Measurements from ENCODE around the gene SNX30.

The SNX30 gene

DNA sequence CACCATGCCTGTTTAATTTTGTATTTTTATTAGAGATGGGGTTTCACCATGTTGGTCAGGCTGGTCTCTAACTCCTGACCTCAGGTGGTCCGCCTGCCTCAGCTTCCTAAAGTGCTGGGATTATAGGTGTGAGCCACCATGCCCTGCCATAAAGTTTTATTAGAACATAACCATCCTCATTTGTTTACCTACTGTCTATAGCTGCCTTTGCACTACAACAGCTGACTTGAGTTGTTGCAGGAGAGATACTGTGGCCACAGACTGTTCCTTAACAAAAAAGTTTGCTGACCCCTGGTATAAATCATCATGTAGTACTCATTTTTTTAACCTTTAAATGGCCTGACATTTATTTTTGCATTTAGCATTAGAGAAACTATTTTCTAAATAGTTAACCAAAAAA, 31.7 kb downstream of the SNX30 start:
- no peak for DNase-seq

DNA sequence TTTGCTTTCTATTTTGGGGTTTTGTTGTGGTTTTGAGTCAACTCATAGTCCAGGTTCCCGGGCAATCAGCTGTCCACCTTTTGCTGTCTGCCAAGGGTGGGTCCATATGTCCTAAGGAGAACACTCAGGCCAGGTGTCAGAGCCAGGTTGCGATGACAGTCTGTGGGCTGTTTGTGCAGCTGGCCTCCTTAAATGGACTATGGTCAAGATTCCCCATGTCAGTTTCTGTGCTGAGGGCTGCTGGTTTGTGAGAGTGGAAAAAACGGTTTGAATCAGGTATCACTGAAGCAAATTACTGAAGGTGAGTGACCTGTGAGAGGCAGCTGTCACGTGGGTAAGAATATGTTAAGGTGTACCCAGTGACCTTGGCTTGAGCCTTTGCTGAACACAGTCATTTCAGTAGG, 33.0 kb downstream of the SNX30 start:
- DNase-seq = no peak

DNA sequence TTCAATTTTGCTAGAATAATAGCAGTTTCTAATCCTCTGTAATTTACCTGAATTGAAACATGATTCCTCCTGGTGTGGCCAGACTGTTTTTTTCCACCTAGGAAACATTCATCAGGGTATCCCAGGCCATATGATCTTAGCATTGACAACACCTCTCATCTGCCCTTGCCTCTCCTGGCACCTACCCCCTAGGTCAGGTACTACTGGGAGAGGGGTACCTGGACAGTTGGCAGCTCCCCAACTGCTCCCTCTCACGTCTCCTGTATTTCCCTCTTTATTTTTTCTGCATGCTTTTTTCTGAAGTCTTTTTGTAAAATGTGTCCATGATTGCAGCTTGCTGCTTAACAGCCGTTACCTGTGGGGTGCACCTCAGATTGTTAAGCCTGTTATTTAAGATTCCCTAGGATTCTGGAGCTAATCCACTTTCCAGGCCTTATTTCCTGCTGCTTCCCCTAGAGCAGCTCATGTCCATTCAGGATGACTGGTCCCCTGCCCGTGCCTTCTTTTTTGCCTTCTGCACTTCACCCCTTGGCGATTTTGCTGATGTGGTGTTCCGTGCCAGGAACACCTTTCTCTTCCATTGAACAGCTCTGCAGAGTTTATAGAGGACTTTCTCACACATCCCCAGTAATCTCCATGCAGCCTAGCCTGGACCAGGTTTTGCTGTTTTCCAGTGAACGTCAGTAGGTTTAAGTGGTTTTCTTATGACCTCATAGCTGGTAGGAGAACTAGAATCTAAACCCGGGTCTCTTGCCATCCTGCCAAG, 33.6 kb downstream of the SNX30 start:
- DNase-seq = no peak

DNA sequence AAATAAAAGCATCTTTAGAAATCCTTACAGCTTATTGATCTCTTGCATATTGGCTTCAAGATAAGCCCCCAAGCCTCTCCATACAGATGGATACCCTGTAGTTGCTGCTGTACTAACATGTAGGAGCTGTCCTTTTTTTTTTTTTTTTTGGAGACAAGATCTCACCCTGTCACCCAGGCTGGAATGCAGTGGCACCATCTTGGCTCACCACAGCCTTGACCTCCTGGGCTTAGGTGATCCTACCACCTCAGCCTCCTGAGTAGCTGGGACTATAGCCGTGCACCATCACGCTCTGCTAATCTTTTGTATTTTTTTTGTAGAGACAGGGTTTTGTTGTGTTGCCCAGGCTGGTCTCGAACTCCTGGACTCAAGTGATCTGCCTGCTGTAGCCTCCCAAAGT, 35.4 kb downstream of the SNX30 start:
- DNase-seq = no peak

DNA sequence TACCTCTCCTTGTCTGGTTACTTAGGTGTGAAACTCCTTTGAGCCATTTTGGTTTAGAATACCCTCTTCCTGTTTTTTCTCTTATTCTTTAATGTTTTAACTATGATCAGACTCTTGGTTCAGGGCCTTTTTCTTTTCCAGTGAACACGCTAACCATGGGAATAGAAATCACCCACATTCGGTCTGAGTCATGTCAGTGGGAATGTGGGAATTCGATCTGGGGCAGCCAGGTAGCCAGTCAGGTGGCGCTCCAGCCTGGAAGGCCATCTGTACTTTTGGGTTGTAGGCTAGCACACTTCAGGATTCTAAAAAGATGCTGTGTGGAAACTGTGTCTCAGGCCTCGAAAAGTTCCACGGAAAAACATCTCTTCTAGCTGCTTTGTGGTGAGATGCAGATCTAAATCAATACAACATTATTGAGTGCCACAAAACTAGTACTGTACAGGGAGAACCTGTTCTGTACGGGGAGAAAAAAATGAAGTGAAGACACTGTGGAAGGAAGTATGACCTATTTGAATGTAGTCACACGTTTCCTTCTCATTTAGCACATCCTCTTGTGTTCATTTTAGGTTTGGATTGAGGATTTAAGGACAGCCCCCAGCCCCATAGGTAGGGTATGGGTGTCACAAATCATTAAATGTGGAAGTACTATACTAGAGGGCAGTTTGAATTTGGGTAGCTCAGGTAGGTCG, 36.4 kb downstream of the SNX30 start:
- no peak for DNase-seq

DNA sequence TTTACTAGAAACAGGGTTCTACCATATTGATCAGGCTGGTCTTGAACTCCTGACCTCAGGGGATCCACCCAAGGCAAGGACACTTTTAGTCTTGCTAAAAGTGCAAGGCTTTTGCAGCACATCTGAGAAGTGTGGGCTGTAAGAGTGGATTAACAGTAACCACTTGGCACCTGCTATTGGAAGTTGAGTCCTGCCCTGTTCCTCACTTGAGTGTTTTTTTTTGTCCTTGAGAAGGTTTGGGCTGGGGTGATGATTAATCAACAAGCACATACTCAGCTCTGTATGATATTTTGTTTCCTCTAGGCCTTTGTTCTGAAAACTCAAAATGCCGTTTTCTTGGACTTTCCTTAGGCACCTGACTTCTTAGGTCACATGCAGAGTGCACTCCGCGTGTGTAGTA, 37.4 kb downstream of the SNX30 start:
- no peak for DNase-seq

DNA sequence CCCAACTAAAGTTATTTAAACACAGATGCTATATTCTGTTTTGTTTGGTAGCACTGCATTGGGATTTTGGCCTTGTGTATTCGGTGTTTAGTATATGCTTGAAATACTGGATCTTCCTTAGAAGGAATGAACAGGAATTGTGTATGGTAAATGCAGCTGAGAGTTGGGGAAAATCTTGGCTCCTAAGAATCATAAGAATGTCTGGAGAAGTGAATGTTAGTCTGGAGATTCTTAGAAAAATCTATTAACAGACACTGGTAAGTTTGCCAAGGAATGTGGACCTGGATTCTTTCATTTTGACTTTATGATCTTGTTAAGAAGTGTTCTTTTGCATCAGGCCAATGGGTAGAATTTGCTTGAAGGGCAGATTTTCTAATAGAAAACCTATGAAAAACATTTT, 38.9 kb downstream of the SNX30 start:
- DNase-seq = no peak

DNA sequence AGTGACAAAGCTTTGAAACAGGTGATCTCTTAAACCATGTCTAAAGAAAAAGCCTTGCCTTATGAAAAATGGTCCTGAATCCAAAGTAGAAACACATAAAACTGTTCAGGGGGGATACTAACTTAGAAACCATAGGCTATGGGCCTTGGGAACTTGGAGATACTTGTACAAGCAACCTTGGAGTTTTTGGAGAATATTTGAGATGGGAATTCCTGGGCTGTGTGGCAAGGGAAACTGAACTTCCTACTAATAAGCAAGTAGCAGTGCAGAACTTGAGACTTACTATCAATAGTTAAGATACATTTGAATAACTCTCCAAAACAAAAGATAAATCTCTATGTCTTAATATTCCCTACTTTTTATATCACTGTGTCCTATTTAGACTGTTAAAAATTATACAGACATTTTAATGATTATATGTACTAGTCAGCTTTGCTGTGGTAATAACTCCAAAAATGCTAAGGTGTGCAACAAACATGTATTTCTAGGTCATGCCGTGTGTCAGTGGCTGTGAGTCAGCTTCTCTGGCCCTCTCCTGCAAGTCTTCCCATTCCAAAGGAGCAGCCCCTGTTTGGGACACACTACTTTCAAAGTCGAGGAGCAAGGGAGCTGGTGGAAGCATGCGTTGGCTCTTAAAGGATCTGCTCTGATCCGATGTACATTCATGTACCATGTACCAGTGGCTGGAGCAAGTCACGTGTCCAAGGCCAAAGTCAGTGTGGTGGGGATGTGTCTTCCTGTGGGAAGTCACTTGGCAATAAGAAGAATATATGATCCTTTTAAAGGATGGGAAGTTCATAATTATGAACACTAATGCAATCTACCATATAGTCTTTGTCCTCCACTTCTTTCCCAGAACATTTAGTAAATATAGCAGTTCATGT, 39.6 kb downstream of the SNX30 start:
- DNase-seq = no peak

DNA sequence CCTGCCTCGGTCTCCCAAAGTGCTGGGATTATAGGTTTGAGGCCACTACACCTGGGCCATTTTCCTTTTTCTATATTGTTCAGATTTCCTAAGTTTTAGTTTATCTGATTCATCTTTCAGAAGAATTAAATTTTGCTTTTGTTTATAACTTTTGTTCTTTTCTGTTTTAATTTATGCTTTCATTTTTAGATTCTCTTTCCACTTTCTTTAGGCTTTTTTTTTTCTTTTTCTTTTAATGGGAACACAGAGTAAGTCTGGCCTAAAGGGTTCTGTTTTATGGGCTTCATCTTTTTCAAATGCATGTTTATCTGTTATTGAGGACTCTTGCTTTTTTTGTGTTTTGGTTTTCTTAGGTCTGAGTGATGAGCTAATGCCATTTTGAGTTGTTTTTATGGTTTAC, 42.1 kb downstream of the SNX30 start:
- no peak for DNase-seq

DNA sequence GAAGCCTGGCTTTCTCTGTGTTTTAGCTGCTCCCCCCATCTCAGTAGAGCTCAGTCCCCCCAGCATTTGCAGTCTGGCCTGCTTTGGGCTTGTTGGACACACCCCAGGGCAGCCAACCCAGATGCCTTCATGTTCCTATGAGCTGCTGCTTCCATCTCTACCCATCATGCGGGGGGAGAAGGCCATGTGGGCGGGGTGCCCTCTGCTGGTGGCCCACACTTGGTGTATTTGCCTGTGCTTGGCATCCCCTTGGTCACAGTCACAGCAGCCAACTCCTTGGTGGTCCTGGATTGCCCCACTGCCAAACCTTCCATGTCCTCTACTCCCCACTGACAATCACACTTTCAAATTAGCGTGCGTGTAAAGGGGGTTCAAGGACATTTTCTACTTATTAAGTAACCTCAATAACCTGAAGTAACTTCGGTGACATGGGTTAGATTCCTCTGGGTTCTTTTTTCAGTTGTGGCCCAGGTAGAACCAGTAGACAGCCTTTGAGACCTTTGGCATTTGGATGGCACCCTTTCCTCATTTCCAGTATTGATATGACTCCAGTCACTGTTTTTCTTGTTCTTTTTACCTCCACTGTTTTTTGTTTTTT, 42.8 kb downstream of the SNX30 start:
- peak in 47 of 51 donors; percentile 3 to 79 (median 44) for DNase-seq

DNA sequence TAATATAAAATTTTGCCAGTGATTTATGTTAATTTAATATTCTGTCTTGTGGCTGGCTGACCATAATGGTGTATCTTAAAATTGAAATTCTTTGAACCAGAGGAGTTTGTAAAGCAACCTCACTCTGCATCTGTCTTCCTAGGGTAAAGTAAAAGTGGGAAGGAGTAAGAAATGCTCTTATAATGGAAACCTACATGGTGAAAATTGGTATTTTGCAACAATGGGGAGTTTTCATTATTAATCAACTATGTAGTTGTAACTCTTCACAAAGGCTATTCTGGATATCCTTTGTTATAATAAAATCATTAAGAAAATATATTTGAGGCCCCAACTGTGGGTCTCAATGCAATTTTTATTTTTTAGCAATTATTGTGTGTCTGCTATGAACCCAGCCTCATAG, 44.2 kb downstream of the SNX30 start:
- DNase-seq = no peak

DNA sequence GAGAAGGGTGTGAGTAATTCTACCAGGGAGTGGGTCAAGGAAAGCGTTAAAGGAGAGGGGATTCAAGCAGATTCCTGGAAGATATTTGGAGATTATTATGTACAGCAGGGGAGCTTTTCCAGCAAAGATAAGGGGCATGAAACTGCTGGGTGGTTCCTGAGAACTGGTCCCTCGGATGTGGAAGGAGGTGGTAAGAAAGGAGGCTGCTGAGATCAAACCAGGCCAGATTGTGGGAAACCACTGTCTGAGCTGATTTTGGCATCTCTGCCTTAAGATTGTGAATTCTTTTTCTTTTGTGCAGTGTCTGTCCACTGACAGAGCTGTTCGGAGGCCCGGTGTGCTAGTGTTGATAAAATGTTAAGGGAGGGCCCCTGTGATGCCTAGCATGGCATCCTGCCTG, 45.4 kb downstream of the SNX30 start:
- no peak for DNase-seq

DNA sequence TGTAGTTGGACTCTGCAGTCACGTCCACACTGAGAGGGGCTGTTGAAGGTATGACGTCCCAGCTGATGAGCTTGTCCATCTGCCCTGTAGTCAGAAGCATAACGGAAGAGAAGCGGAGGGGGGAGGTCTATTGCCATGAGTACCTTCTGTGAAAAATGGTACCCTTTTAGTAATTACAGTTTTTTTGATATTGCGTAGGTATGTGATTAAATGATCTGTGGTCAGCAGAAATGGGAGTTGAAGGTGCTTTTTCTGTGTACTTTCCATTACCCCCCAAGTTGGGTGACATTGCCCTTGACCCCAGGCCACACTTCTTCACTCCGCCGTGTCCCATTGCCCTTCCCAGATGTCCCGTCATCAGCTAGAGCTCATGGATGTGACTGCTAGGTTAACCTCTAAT, 45.9 kb downstream of the SNX30 start:
- no peak for DNase-seq

DNA sequence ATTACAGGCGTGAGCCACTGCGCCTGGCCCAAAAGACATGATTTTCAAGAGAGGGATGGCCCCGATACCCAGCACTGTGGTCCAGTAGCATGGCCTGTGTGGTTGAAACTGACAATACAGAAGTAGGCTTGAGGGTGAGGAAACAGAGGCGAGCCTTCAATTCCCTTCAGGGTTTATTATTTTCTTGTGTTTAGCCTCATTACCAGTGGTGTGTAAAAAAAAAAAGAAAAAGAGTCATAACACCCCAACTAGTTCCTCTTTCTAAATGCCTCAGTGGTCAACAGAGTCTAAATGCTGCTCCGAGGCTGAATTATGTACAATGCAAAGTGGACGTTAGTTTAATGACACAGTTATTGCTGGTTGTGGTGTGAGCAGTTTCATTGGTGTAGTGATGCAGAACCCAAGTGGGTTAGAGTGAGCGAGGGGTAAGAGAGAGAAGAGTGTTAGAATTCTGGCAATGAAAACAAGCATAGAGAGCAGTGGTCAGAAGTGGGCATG, 58.8 kb downstream of the SNX30 start:
- DNase-seq = no peak

DNA sequence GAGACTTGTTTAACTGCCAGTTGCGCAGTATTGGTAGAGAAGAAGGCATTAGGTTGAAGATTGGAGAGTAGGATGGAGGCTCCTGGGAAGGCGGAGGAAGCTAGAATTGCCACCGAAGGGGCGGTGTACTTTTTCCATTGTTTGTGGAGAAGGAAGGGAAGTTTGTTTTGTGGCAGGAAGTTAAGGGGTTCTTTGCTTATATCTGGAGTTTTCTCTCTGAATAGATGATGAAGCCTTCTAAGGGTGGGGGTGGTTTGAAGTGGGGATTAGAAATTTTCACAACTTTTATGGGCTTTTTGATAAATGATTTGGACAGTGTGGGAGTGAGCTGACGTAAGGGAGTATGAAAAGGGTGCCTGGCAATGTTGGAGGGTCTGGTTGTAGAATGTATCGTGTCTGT, 59.3 kb downstream of the SNX30 start:
- no peak for DNase-seq

DNA sequence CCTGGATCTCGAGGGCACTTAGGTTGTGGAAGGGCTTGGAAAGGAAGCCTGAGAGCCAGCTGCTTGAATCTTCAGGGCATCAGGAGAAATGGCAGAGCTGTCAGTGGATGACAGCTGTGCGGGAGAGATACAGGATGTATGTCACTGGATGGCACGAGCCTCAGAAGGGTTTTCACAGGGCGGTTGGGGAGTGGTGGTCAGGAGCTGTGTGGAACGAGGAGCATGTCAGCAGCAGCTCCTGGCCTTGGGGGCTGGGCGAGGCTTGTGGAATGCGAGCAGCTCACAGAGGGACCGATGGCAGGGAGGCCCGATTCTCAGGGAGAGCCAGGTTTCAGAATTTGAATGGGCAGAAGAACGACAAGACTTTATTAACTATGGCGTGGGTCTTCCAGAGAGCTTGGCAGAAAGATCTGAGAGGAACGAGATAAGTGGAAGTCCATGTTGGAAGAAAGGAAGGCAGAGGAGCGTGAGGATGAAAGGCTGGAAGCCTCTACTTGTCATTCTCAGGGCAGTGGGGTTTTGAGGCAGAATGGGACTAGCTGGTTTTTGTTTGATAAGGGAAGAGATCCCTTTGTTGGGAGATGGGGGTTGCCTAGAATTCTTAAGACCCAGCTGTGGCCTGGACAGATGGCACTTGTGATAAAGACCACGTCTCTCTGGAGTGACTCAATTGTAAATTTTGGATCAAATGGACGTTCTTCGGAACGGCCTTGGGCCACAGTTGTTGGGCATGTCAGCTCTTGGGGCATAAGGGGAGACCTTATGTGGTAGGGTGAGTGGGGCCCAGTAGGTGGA, 60.3 kb downstream of the SNX30 start:
- no peak for DNase-seq

DNA sequence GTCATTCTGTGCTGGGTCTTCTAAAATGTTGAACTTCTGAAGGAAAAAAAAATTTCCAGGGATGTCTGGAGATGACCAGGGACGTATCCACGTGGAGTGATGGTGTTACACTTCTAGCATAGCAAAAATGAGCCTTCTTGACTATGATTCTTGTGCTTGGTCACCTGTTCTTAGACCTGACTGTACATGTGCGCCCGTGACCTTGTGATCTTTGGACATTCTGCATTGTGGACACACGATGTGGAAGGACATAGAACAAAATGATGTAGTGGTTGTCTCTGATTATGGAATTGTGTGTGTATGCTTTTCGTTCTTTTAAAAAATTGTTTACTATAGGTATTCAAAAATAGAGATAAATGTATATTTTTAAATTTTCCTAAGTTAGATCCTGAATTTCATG, 61.0 kb downstream of the SNX30 start:
- DNase-seq = no peak

DNA sequence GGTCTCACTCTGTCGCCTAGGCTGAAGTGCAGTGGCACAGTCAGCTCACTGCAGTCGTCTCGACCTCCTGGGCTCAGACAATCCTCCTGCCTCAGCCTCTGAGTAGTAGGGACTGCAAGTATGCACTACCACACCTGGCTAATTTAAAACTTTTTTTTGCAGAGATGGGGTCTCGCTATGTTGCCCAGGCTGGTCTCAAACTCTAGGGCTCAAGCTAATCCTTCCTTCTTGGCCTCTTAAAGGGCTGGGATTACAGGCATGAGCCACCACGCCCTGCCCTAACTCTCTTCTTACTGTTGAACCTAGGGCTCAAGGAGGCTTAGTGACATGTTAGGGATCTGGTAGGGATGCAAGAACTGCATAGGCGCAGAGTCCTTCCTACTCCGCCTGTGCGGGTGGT, 65.3 kb downstream of the SNX30 start:
- no peak for DNase-seq

DNA sequence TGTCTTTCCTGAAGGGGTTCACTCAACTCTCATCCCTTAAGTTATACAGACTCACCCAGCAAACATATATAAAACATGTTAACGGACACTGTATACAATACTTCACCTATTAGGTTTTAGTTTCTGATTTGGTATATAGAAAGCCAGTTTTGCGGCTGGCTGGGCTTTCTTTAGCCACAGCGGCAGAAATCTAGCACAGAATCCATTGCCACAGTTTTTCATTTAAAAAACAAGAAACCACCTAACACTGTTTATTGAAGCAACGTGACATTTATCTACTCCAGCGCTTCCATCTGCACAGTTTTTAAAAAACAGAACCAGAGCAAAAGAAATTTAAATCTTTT, 67.3 kb downstream of the SNX30 start:
- no peak for DNase-seq

DNA sequence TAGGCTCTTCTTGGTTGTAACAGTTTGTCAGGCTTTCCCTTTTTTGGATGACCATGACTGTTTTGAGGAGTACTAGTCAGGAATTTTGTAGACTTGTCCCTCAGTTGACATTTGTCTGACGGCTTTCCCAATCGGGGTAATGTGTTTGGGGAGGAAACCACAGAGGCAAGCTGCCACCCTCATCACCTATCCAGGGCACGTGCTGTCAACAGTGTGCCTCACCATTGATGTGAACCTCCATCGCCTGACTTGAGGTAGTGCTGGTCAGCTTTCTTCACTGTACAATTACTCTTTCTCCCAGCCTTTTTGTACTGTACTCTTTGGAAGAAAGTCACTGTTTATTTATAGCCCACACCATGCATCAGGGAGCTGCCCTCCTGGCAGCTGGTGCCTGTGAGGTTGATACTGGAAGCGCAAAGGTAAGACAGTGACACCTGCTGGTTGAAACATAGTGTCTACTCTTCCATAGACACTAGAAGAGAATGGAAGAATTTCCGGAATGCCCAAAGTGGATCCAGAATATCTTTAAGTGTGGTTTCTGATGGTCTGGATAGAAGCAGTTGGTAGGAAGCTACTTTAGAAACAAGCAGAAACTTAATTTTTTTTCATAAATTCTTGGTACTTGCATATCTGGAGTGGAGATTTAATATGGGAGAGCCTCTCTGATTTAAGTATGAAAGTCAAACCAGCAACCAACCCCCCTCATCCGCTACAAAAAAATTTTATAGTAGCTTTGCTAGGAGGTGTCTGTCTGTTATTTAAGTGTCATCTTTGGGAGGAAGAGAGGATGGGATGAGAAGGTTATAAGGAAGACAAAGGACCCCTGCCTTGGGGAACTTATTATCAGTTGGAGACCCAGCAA, 69.3 kb downstream of the SNX30 start:
- DNase-seq = peak in 5 of 51 donors; percentile 6 to 23 (median 12)
